Astrocyte (in vitro differentiated cells and primary cell): Measurements from ENCODE around the gene CHN1. TPM values are rescaled to one million over a fixed set of nuclear protein-coding genes. Genes with fewer than 3 reads are reported as not detected.

ENCODE experiments used
- DNase-seq: peaks from one replicate; pipeline ENCODE4 v3.0.0-alpha.2; 2010; ENCODE audit warnings: low read depth
- FAIRE-seq: peaks from 2 replicates; lab custom pipeline; 2011; peaks lifted over from hg19 to GRCh38; lab: Jason Lieb, UNC
- H2AFZ ChIP-seq: 2 replicates; pipeline ENCODE4 v1.6.0; 2012; ENCODE audit warnings: low read depth, low read length, inconsistent platforms
- H3K27ac ChIP-seq: 2 replicates; pipeline ENCODE4 v1.5.1; 2011; ENCODE audit warnings: low read depth, low read length, inconsistent platforms
- H3K27me3 ChIP-seq: 2 replicates; pipeline ENCODE4 v1.6.0; 2011; ENCODE audit warnings: low read length, inconsistent platforms; ENCODE audit not compliant: insufficient read depth
- H3K36me3 ChIP-seq: 2 replicates; pipeline ENCODE4 v1.5.1; 2011; ENCODE audit warnings: low read length, inconsistent platforms; ENCODE audit not compliant: insufficient read depth
- H3K4me1 ChIP-seq: 2 replicates; pipeline ENCODE4 v1.5.1; 2011; ENCODE audit warnings: low read length, inconsistent platforms; ENCODE audit not compliant: insufficient read depth
- H3K4me2 ChIP-seq: 2 replicates; pipeline ENCODE4 v1.6.0; 2012; ENCODE audit warnings: low read length, inconsistent platforms
- H3K4me3 ChIP-seq: 2 replicates; pipeline ENCODE4 v1.5.1; 2011; ENCODE audit warnings: low read depth, mild to moderate bottlenecking, low read length, inconsistent platforms; ENCODE audit not compliant: insufficient read depth
- H3K79me2 ChIP-seq: 2 replicates; pipeline ENCODE4 v1.6.0; 2012; ENCODE audit warnings: mild to moderate bottlenecking, low read length, inconsistent platforms; ENCODE audit not compliant: insufficient read depth
- H3K9ac ChIP-seq: 2 replicates; pipeline ENCODE4 v1.6.0; 2012; ENCODE audit warnings: mild to moderate bottlenecking, low read length, inconsistent platforms
- H3K9me3 ChIP-seq: 2 replicates; pipeline ENCODE4 v1.5.1; 2012; ENCODE audit warnings: low read depth, mild to moderate bottlenecking, low read length, inconsistent platforms; ENCODE audit not compliant: insufficient read depth
- H4K20me1 ChIP-seq: 2 replicates; pipeline ENCODE4 v1.6.0; 2012; ENCODE audit warnings: low read length, inconsistent platforms; ENCODE audit not compliant: insufficient read depth
- H3K27ac Mint-ChIP-seq: one replicate; pipeline ENCODE4 v1.8.0; 2021; ENCODE audit warnings: mild to moderate bottlenecking, mixed read lengths; ENCODE audit not compliant: unreplicated experiment
- H3K27me3 Mint-ChIP-seq: one replicate; pipeline ENCODE4 v1.8.0; 2021; ENCODE audit warnings: low read depth, mixed read lengths; ENCODE audit not compliant: unreplicated experiment
- H3K36me3 Mint-ChIP-seq: one replicate; pipeline ENCODE4 v1.8.0; 2021; ENCODE audit warnings: low read depth, mixed read lengths; ENCODE audit not compliant: unreplicated experiment
- H3K4me1 Mint-ChIP-seq: one replicate; pipeline ENCODE4 v1.8.0; 2021; ENCODE audit warnings: low read depth, mixed read lengths; ENCODE audit not compliant: unreplicated experiment
- H3K4me3 Mint-ChIP-seq: one replicate; pipeline ENCODE4 v1.8.0; 2021; ENCODE audit warnings: mild to moderate bottlenecking, moderate library complexity, mixed read lengths; ENCODE audit not compliant: unreplicated experiment
- H3K9me3 Mint-ChIP-seq: one replicate; pipeline ENCODE4 v1.8.0; 2021; ENCODE audit warnings: mild to moderate bottlenecking, mixed read lengths; ENCODE audit not compliant: unreplicated experiment
- CTCF ChIP-seq: IDR thresholded peaks from 2 replicates; pipeline ENCODE4 v1.5.1; 2011; ENCODE audit warnings: low read depth, mild to moderate bottlenecking, inconsistent platforms, low read length, moderate library complexity; ENCODE audit not compliant: insufficient read depth
- EZH2 ChIP-seq: IDR thresholded peaks from 2 replicates; pipeline ENCODE4 v1.6.1; 2012; ENCODE audit warnings: mild to moderate bottlenecking, low read length, inconsistent platforms; ENCODE audit not compliant: insufficient read depth
- total RNA-seq: library from RNA; stranded (reverse); gene quantifications from 2 replicates; pipeline ENCODE4 v1.2.1, GENCODE V29; 2021

Gene CHN1
- total RNA-seq, 1 donor from 2014 or later: 23.9 TPM

GRCh38 chr2:174888146-174888545 lies 117.0 kb downstream of the CHN1 start:
- H4K20me1 ChIP-seq: no peaks in the 10 kb centered on the region
- Mint-ChIP-seq H3K9me3 (no peaks in the 10 kb centered on the region), H3K27ac (no peak overlapping the region), H3K27me3 (no peaks in the 10 kb centered on the region), H3K4me3 (no peak overlapping the region), H3K36me3 (no peaks in the 10 kb centered on the region), H3K4me1 (peaks cover 4% of the 10 kb centered on the region)
- DNase-seq (peak; percentile 49), FAIRE-seq (no peak)
- H3K36me3 ChIP-seq: no peaks in the 10 kb centered on the region
- no peaks in the 10 kb centered on the region for H3K4me1 ChIP-seq
- H3K79me2 ChIP-seq: no peaks in the 10 kb centered on the region
- no peak overlapping the region for H3K27ac ChIP-seq
- H3K4me2 ChIP-seq: no peak overlapping the region
- H3K9ac ChIP-seq: no peak overlapping the region
- H3K4me3 ChIP-seq: no peak overlapping the region
- H3K9me3 ChIP-seq: no peaks in the 10 kb centered on the region
- H3K27me3 ChIP-seq: no peaks in the 10 kb centered on the region
- H2AFZ ChIP-seq: no peak overlapping the region
- TF ChIP-seq EZH2 (no peak), CTCF (no peak)

- Histone ChIP-seq H3K4me3 (no peak overlapping the region), H3K4me2 (no peak overlapping the region), H3K36me3 (no peaks in the 10 kb centered on the region), H4K20me1 (no peaks in the 10 kb centered on the region), H2AFZ (no peak overlapping the region), H3K4me1 (no peaks in the 10 kb centered on the region), H3K79me2 (no peaks in the 10 kb centered on the region), H3K9ac (no peak overlapping the region), H3K27me3 (no peaks in the 10 kb centered on the region), H3K27ac (no peak overlapping the region), H3K9me3 (no peaks in the 10 kb centered on the region)
- FAIRE-seq: no peak
- TF ChIP-seq CTCF (no peak), EZH2 (no peak)
- Mint-ChIP-seq H3K27ac (no peak overlapping the region), H3K27me3 (no peaks in the 10 kb centered on the region), H3K4me3 (no peak overlapping the region), H3K9me3 (no peaks in the 10 kb centered on the region), H3K36me3 (no peaks in the 10 kb centered on the region), H3K4me1 (peaks cover 2% of the 10 kb centered on the region)
- DNase-seq: no peak
These were observed 122.8 kb downstream of the CHN1 start for GRCh38 chr2:174882416-174882815.

GRCh38 chr2:174881678-174882077 lies 123.5 kb downstream of the CHN1 start:
- DNase-seq (no peak), FAIRE-seq (no peak)
- H3K4me1 Mint-ChIP-seq: peaks cover 2% of the 10 kb centered on the region
- Histone ChIP-seq H3K4me2 (no peak overlapping the region), H3K4me1 (no peaks in the 10 kb centered on the region), H3K9me3 (no peaks in the 10 kb centered on the region), H3K27ac (no peak overlapping the region), H3K9ac (no peak overlapping the region), H2AFZ (no peak overlapping the region), H3K36me3 (no peaks in the 10 kb centered on the region), H3K27me3 (no peaks in the 10 kb centered on the region), H4K20me1 (no peaks in the 10 kb centered on the region), H3K79me2 (no peaks in the 10 kb centered on the region), H3K4me3 (no peak overlapping the region)
- H3K27me3 Mint-ChIP-seq: no peaks in the 10 kb centered on the region
- no peak overlapping the region for H3K27ac Mint-ChIP-seq
- TF ChIP-seq CTCF (no peak), EZH2 (no peak)
- no peak overlapping the region for H3K4me3 Mint-ChIP-seq
- H3K9me3 Mint-ChIP-seq: no peaks in the 10 kb centered on the region
- H3K36me3 Mint-ChIP-seq: no peaks in the 10 kb centered on the region
